ENCODE data around the gene ABLIM1.

The ABLIM1 gene

DNA sequence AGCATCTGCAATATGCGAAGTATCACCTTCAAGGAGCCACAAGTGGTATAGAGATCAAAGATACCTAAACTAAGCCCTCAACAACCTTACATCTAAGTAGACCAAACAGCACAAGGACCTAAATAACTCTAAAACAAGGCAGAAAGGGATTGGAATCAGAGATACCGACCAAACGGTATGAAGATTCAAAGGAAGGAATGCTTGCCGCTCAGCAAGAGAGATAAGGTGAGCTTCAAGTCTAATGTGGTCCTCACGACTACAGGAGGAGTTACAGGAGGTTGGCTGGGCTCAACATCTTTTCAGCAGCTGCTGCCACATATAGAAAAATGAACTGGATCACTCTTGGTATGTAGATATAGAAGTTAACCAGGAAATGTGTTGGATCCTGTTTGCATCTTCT is 11.6 kb downstream of the ABLIM1 start:
- no peaks in the 10 kb centered on the region for H3K79me2 ChIP-seq (ENCODE audit: low read length)
- H3K27me3 ChIP-seq (replicated peaks; ENCODE audit: insufficient read depth, low read length), result no peaks in the 10 kb centered on the region
- H4K20me1 ChIP-seq (ENCODE audit: insufficient read depth, low read length), result no peaks in the 10 kb centered on the region
- H3K36me3 ChIP-seq (replicated peaks; ENCODE audit: insufficient read depth, low read length), result no peaks in the 10 kb centered on the region
- H3K9me2 ChIP-seq (replicated peaks; ENCODE audit: insufficient read depth, low read length), result no peaks in the 10 kb centered on the region
- TF ChIP-seq, protein P1, sequence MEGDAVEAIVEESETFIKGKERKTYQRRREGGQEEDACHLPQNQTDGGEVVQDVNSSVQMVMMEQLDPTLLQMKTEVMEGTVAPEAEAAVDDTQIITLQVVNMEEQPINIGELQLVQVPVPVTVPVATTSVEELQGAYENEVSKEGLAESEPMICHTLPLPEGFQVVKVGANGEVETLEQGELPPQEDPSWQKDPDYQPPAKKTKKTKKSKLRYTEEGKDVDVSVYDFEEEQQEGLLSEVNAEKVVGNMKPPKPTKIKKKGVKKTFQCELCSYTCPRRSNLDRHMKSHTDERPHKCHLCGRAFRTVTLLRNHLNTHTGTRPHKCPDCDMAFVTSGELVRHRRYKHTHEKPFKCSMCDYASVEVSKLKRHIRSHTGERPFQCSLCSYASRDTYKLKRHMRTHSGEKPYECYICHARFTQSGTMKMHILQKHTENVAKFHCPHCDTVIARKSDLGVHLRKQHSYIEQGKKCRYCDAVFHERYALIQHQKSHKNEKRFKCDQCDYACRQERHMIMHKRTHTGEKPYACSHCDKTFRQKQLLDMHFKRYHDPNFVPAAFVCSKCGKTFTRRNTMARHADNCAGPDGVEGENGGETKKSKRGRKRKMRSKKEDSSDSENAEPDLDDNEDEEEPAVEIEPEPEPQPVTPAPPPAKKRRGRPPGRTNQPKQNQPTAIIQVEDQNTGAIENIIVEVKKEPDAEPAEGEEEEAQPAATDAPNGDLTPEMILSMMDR (IDR thresholded peaks at IDR 0.05; ENCODE audit: low read length), result no peak
- TF ChIP-seq EZH2 (optimal IDR thresholded peaks at IDR 0.05; ENCODE audit: low read depth, low read length) (no peak), EZH2phosphoT487 (IDR thresholded peaks at IDR 0.05; ENCODE audit: low read length) (no peak)
- H3K9me3 ChIP-seq (replicated peaks; ENCODE audit: insufficient read depth, low read length), result no peaks in the 10 kb centered on the region
- peaks cover 8% of the 10 kb centered on the region; the same call in 1 of the 2 replicates for H3F3A ChIP-seq (ENCODE audit: insufficient read depth, low read length)
- no peak overlapping the region for H3K27ac ChIP-seq (ENCODE audit: low read length)
- H3K9ac ChIP-seq (ENCODE audit: low read length), result no peak overlapping the region
- no peak overlapping the region for H3K4me2 ChIP-seq (ENCODE audit: low read depth, low read length)
- no peak for DNase-seq
- H3K4me1 ChIP-seq (ENCODE audit: low read length), result peaks cover 8% of the 10 kb centered on the region
- no peak overlapping the region for H2AFZ ChIP-seq (ENCODE audit: low read length)
- H3K4me3 ChIP-seq (ENCODE audit: low read length), result no peak overlapping the region

DNA sequence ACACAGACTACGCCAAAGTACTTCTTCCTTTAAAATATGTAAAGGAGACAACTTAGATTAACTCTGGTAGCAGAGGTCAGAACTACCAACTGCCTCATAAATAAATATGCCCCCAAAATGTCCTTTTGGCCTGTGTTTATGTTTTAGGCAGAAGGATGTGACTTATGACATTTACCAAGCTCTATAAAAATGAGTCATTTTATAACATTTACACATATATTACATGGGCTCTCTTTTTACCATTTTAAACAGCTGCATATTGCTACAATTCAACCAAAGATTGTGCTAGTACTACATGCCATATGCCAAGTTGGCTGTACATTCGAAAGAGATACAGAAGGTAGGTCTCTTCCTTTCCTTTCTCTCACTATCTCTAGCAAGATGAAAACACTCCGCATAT is 12.4 kb downstream of the ABLIM1 start:
- no peak for TF ChIP-seq EZH2 (optimal IDR thresholded peaks at IDR 0.05; ENCODE audit: low read depth, low read length)
- TF ChIP-seq, protein P1 (IDR thresholded peaks at IDR 0.05; ENCODE audit: low read length), result no peak
- no peak for TF ChIP-seq EZH2phosphoT487 (IDR thresholded peaks at IDR 0.05; ENCODE audit: low read length)
- Histone ChIP-seq H3K9me2 (replicated peaks; ENCODE audit: insufficient read depth, low read length) (no peaks in the 10 kb centered on the region), H3K27me3 (replicated peaks; ENCODE audit: insufficient read depth, low read length) (no peaks in the 10 kb centered on the region), H4K20me1 (ENCODE audit: insufficient read depth, low read length) (no peaks in the 10 kb centered on the region), H2AFZ (ENCODE audit: low read length) (no peak overlapping the region), H3K36me3 (replicated peaks; ENCODE audit: insufficient read depth, low read length) (no peaks in the 10 kb centered on the region), H3K27ac (ENCODE audit: low read length) (no peak overlapping the region), H3K9ac (ENCODE audit: low read length) (no peak overlapping the region), H3K79me2 (ENCODE audit: low read length) (no peaks in the 10 kb centered on the region), H3K4me3 (ENCODE audit: low read length) (no peak overlapping the region), H3K9me3 (replicated peaks; ENCODE audit: insufficient read depth, low read length) (no peaks in the 10 kb centered on the region), H3F3A (ENCODE audit: insufficient read depth, low read length) (peaks cover 8% of the 10 kb centered on the region; the same call in 1 of the 2 replicates), H3K4me1 (ENCODE audit: low read length) (peaks cover 8% of the 10 kb centered on the region), H3K4me2 (ENCODE audit: low read depth, low read length) (no peak overlapping the region)
- no peak for DNase-seq

DNA sequence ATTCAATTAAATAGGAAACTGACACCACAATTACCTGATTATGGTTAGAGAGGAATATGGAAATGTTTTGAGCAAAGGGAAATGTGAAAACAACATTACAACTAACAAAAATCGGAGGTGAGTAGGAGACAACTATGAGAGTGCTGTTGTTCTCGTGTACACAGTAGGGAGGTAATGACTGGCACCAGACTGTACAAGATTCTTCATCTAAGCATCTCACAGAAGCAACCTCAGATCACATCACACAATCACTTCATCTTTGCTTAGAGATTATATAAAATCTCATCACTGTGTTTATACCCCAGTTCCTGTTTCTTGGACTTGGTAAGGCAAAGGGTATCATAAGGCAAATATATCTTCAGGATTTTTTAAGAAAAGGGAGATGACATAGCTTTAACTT is 14.9 kb downstream of the ABLIM1 start:
- DNase-seq, result peak; percentile 12
- H3K4me2 ChIP-seq (ENCODE audit: low read depth, low read length), result peak overlapping the region; percentile 47

More for the DNA sequence above, 14.9 kb downstream of the ABLIM1 start:
- Histone ChIP-seq H4K20me1 (ENCODE audit: insufficient read depth, low read length) (no peaks in the 10 kb centered on the region), H3K4me3 (ENCODE audit: low read length) (peak overlapping the region; percentile 27; the same call in 1 of the 2 replicates), H3K27me3 (replicated peaks; ENCODE audit: insufficient read depth, low read length) (no peaks in the 10 kb centered on the region), H3K27ac (ENCODE audit: low read length) (peak overlapping the region; percentile 44; the same call in 1 of the 2 replicates), H2AFZ (ENCODE audit: low read length) (0 out of 2 replicates have a peak overlapping the region, but pooled peaks have one; percentile 43), H3F3A (ENCODE audit: insufficient read depth, low read length) (peaks cover 8% of the 10 kb centered on the region; the same call in 1 of the 2 replicates), H3K9ac (ENCODE audit: low read length) (no peak overlapping the region), H3K36me3 (replicated peaks; ENCODE audit: insufficient read depth, low read length) (no peaks in the 10 kb centered on the region), H3K9me3 (replicated peaks; ENCODE audit: insufficient read depth, low read length) (no peaks in the 10 kb centered on the region), H3K79me2 (ENCODE audit: low read length) (no peaks in the 10 kb centered on the region), H3K9me2 (replicated peaks; ENCODE audit: insufficient read depth, low read length) (no peaks in the 10 kb centered on the region), H3K4me1 (ENCODE audit: low read length) (peaks cover 8% of the 10 kb centered on the region)
- TF ChIP-seq, protein P1 (IDR thresholded peaks at IDR 0.05; ENCODE audit: low read length), result no peak
- TF ChIP-seq EZH2 (optimal IDR thresholded peaks at IDR 0.05; ENCODE audit: low read depth, low read length), result no peak

Measured in MM.1S (cell line).